MCF 10A (cell line): Measurements from ENCODE around the gene GRIN2C. TPM values are rescaled to one million over a fixed set of nuclear protein-coding genes. Genes with fewer than 3 reads are reported as not detected.

ENCODE experiments used
- BruUV-seq: library from RNA; stranded (reverse); fragments of 400-500 nt; replicated peaks from 2 replicates; lab custom pipeline; 2021; lab: Mats Ljungman, UMichigan
- CTCF ChIA-PET: fragments of 300-600 bp; sonication (Branson Sonifier 250); formaldehyde crosslinking; extraction: SDS; loops from one replicate; lab custom pipeline; 2021; ENCODE audit warnings: antibody characterized with exemption, inconsistent platforms; lab: Yijun Ruan, JAX
- POLR2A ChIA-PET: fragments of 300-600, 350-650 bp; sonication (Branson Sonifier 250); formaldehyde crosslinking; extraction: SDS; loops from one replicate; lab custom pipeline; 2020; ENCODE audit warnings: antibody characterized with exemption, inconsistent platforms; lab: Yijun Ruan, JAX
- DNase-seq: peaks from one replicate; pipeline ENCODE4 v3.0.0-alpha.2; 2018; ENCODE audit not compliant: unreplicated experiment
- H3K27ac Mint-ChIP-seq: one replicate; pipeline ENCODE4 v1.8.0; 2022; ENCODE audit warnings: mild to moderate bottlenecking, low read depth, mixed read lengths; ENCODE audit not compliant: unreplicated experiment
- H3K27me3 Mint-ChIP-seq: one replicate; pipeline ENCODE4 v1.8.0; 2022; ENCODE audit warnings: mixed read lengths; ENCODE audit not compliant: insufficient read depth, unreplicated experiment
- H3K36me3 Mint-ChIP-seq: one replicate; pipeline ENCODE4 v1.8.0; 2022; ENCODE audit warnings: mild to moderate bottlenecking, moderate library complexity, mixed read lengths; ENCODE audit not compliant: insufficient read depth, unreplicated experiment
- H3K4me1 Mint-ChIP-seq: one replicate; pipeline ENCODE4 v1.8.0; 2022; ENCODE audit warnings: mixed read lengths; ENCODE audit not compliant: insufficient read depth, unreplicated experiment
- H3K4me3 Mint-ChIP-seq: one replicate; pipeline ENCODE4 v1.8.0; 2022; ENCODE audit warnings: mild to moderate bottlenecking, moderate library complexity, mixed read lengths; ENCODE audit not compliant: unreplicated experiment
- H3K9me3 Mint-ChIP-seq: one replicate; pipeline ENCODE4 v1.8.0; 2022; ENCODE audit warnings: mixed read lengths; ENCODE audit not compliant: unreplicated experiment
- CTCF ChIP-seq: fragments of 200-600 bp; IDR thresholded peaks from one replicate; pipeline ENCODE4 v1.8.0; 2022; ENCODE audit warnings: antibody characterized with exemption, mild to moderate bottlenecking; ENCODE audit not compliant: unreplicated experiment
- intact Hi-C: fragments of 100-400 bp; cut with micrococcal nuclease; formaldehyde crosslinking; loops from 2 replicates; pipeline ENCODE4 v1.14.1; 2022
- total RNA-seq: library from RNA; stranded (reverse); gene quantifications from 2 replicates; pipeline ENCODE4 v1.2.3, GENCODE V29; 2022

Gene GRIN2C
- total RNA-seq, 1 experiment from 2014 or later, result 0.28 TPM

GRCh38 chr17:74801896-74802295 is 57.8 kb downstream of the GRIN2C start:
- H3K27ac Mint-ChIP-seq, result no peak overlapping the region
- no peaks in the 10 kb centered on the region for H3K9me3 Mint-ChIP-seq
- no TSS peak for BruUV-seq
- ChIA-PET POLR2A (no interaction called here), CTCF (no interaction called here)
- no peaks in the 10 kb centered on the region for H3K27me3 Mint-ChIP-seq
- H3K4me3 Mint-ChIP-seq, result no peak overlapping the region
- H3K4me1 Mint-ChIP-seq, result no peaks in the 10 kb centered on the region
- TF ChIP-seq CTCF, result no peak
- DNase-seq, result no peak
- intact Hi-C loops, result no loop called here
- peaks cover 12% of the 10 kb centered on the region for H3K36me3 Mint-ChIP-seq

- no peak for TF ChIP-seq CTCF
- intact Hi-C loops, result no loop called here
- H3K36me3 Mint-ChIP-seq, result peaks cover 13% of the 10 kb centered on the region
- H3K27me3 Mint-ChIP-seq, result no peaks in the 10 kb centered on the region
- H3K4me3 Mint-ChIP-seq, result no peak overlapping the region
- H3K9me3 Mint-ChIP-seq, result no peaks in the 10 kb centered on the region
- ChIA-PET POLR2A (interaction anchor here (0.8 kb wide), 1 partner anchor 88 kb away, joined by 3 read pairs; no protein-coding TSS in a partner anchor), CTCF (no interaction called here)
- no peaks in the 10 kb centered on the region for H3K4me1 Mint-ChIP-seq
- BruUV-seq, result no TSS peak
- DNase-seq, result no peak
- no peak overlapping the region for H3K27ac Mint-ChIP-seq
Observed at GRCh38 chr17:74800531-74800930, 59.2 kb downstream of the GRIN2C start.

GRCh38 chr17:74799097-74799496 is 60.6 kb downstream of the GRIN2C start:
- Mint-ChIP-seq H3K27ac (no peak overlapping the region), H3K9me3 (no peaks in the 10 kb centered on the region), H3K4me3 (no peak overlapping the region), H3K4me1 (no peaks in the 10 kb centered on the region), H3K36me3 (peaks cover 19% of the 10 kb centered on the region), H3K27me3 (no peaks in the 10 kb centered on the region)
- ChIA-PET POLR2A (no interaction called here), CTCF (no interaction called here)
- BruUV-seq, result no TSS peak
- TF ChIP-seq CTCF, result no peak
- intact Hi-C loops, result no loop called here
- DNase-seq, result no peak

- TF ChIP-seq CTCF, result no peak
- peaks cover 24% of the 10 kb centered on the region for H3K36me3 Mint-ChIP-seq
- DNase-seq, result no peak
- H3K4me3 Mint-ChIP-seq, result no peak overlapping the region
- intact Hi-C loops, result no loop called here
- H3K9me3 Mint-ChIP-seq, result no peaks in the 10 kb centered on the region
- no peaks in the 10 kb centered on the region for H3K4me1 Mint-ChIP-seq
- no TSS peak for BruUV-seq
- no peaks in the 10 kb centered on the region for H3K27me3 Mint-ChIP-seq
- POLR2A ChIA-PET, result no interaction called here
- H3K27ac Mint-ChIP-seq, result no peak overlapping the region
- CTCF ChIA-PET, result interaction anchor here (0.6 to 0.9 kb wide), 2 partner anchors 67 to 1297 kb away, joined by 3 read pairs; no protein-coding TSS in a partner anchor
Observed at GRCh38 chr17:74798239-74798707, 61.4 kb downstream of the GRIN2C start.
